Thoracic aorta (tissue), 2 donors: Measurements from ENCODE around the gene TOM1L2. TPM values are rescaled to one million over a fixed set of nuclear protein-coding genes. Genes with fewer than 3 reads are reported as not detected.

Source experiments
- ATAC-seq: fragments of 150-250 bp; one replicate; pipeline ENCODE4 v1.8.0; 2017; ENCODE audit warnings: low read depth; ENCODE audit not compliant: insufficient number of reproducible peaks, low FRiP score
- DNase-seq: peaks from one replicate; pipeline ENCODE4 v3.0.0-alpha.2; 2020; ENCODE audit warnings: low spot score
- H3K27ac ChIP-seq, 2 donors: fragments of 200-600 bp; sonication (generic); 1 replicate in 1 of 2; 2 replicates in 1 of 2; pipeline ENCODE4 v1.5.1; 2016; ENCODE audit warnings: mild to moderate bottlenecking in 2 of 2, moderate library complexity in 2 of 2
- H3K27me3 ChIP-seq: fragments of 200-600 bp; sonication (generic); replicated peaks from 2 replicates; pipeline ENCODE4 v1.6.0; 2016; ENCODE audit warnings: mild to moderate bottlenecking; ENCODE audit not compliant: insufficient read depth
- H3K36me3 ChIP-seq: fragments of 200-600 bp; sonication (generic); one replicate; pipeline ENCODE4 v1.5.1; 2016
- H3K4me1 ChIP-seq, 2 donors: fragments of 200-600 bp; sonication (generic); 1 replicate in 1 of 2; 2 replicates in 1 of 2; pipeline versions ENCODE4 v1.5.1 to v1.6.0; 2016; ENCODE audit warnings: low read depth in 2 of 2, mild to moderate bottlenecking in 1 of 2; ENCODE audit not compliant: control insufficient read depth in 1 of 2
- H3K4me3 ChIP-seq: fragments of 200-600 bp; sonication (generic); 2 replicates; pipeline ENCODE4 v1.5.1; 2016; ENCODE audit warnings: mild to moderate bottlenecking
- H3K9me3 ChIP-seq: fragments of 200-600 bp; sonication (generic); 2 replicates; pipeline ENCODE4 v1.5.1; 2016
- CTCF ChIP-seq: fragments of 200-600 bp; sonication (generic); IDR thresholded peaks from one replicate; pipeline ENCODE4 v1.5.1; 2019; ENCODE audit warnings: antibody characterized with exemption
- total RNA-seq, 2 donors: library from RNA; depleted of rRNA; stranded (reverse); fragments of >200 nt; gene quantifications; one replicate each; pipeline versions ENCODE4 v1.1.0 to v1.2.3, GENCODE V29; 2016

Gene TOM1L2
- total RNA-seq, 2 donors from 2014 or later: 63.4 to 185 TPM

- Histone ChIP-seq H3K9me3 (no peaks in the 10 kb centered on the region), H3K27me3 (no peaks in the 10 kb centered on the region), H3K27ac (no peak overlapping the region), H3K4me1 (no peaks in the 10 kb centered on the region), H3K36me3 (peaks cover 15% of the 10 kb centered on the region), H3K4me3 (no peak overlapping the region)
- TF ChIP-seq CTCF: no peak
- ATAC-seq: no peak
- DNase-seq: no peak
Measured at GRCh38 chr17:17800504-17801021, 171.6 kb downstream of the TOM1L2 start.

GRCh38 chr17:17798573-17799255 lies 173.5 kb downstream of the TOM1L2 start:
- Histone ChIP-seq H3K9me3 (no peaks in the 10 kb centered on the region), H3K4me1 (no peaks in the 10 kb centered on the region)

GRCh38 chr17:17798010-17798556 lies 174.1 kb downstream of the TOM1L2 start:
- Histone ChIP-seq H3K27ac (no peak overlapping the region), H3K9me3 (no peaks in the 10 kb centered on the region), H3K27me3 (no peaks in the 10 kb centered on the region), H3K36me3 (peaks cover 8% of the 10 kb centered on the region), H3K4me3 (no peak overlapping the region), H3K4me1 (no peaks in the 10 kb centered on the region)
- TF ChIP-seq CTCF: no peak
- ATAC-seq: no peak
- no peak for DNase-seq

More at GRCh38 chr17:17798573-17799255, 173.5 kb downstream of the TOM1L2 start:
- Histone ChIP-seq H3K27ac (no peak overlapping the region), H3K36me3 (peaks cover 9% of the 10 kb centered on the region), H3K27me3 (no peaks in the 10 kb centered on the region), H3K4me3 (no peak overlapping the region)
- no peak for TF ChIP-seq CTCF
- DNase-seq: no peak
- no peak for ATAC-seq

DNA sequence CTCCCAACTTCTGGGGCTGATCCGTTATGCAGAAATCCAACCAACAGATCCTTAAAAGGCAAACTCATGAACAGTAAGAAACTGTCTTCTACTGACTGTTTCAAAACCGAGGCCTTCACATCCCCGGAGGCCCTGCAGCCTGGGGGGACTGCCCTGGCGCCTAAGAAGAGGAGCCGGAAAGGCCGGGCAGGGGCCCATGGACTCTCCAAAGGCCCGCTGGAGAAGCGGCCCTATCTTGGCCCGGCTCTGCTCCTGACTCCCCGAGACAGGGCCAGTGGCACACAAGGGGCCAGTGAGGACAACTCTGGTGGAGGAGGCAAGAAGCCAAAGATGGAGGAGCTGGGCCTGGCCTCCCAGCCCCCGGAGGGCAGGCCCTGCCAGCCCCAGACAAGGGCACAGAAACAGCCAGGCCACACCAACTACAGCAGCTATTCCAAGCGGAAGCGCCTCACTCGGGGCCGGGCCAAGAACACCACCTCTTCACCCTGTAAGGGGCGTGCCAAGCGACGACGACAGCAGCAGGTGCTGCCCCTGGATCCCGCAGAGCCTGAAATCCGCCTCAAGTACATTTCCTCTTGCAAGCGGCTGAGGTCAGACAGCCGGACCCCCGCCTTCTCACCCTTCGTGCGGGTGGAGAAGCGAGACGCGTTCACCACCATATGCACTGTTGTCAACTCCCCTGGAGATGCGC lies 174.9 kb downstream of the TOM1L2 start:
- DNase-seq: no peak
- Histone ChIP-seq H3K27me3 (no peaks in the 10 kb centered on the region), H3K4me1 (no peaks in the 10 kb centered on the region), H3K9me3 (no peaks in the 10 kb centered on the region), H3K36me3 (peaks cover 8% of the 10 kb centered on the region), H3K27ac (no peak overlapping the region), H3K4me3 (no peak overlapping the region)
- no peak for ATAC-seq
- no peak for TF ChIP-seq CTCF

GRCh38 chr17:17796787-17797061 lies 175.5 kb downstream of the TOM1L2 start:
- H3K27me3 ChIP-seq: no peaks in the 10 kb centered on the region
- H3K4me3 ChIP-seq: no peak overlapping the region
- ATAC-seq (no peak), DNase-seq (no peak)
- H3K36me3 ChIP-seq: peaks cover 8% of the 10 kb centered on the region
- H3K27ac ChIP-seq: no peak overlapping the region
- TF ChIP-seq CTCF: no peak
- no peaks in the 10 kb centered on the region for H3K4me1 ChIP-seq
- H3K9me3 ChIP-seq: no peaks in the 10 kb centered on the region
